MG63 (cell line): ENCODE results near the gene NETO2. TPM values are rescaled to one million over a fixed set of nuclear protein-coding genes. Genes with fewer than 3 reads are reported as not detected.
"Not testable (repeated sequence)": the region's sequence is repeated elsewhere in the genome, so short reads cannot be mapped to it uniquely, and the experiment has no call there.

ENCODE experiments used
- DNase-seq: peaks from one replicate; pipeline ENCODE4 v3.0.0-alpha.2; 2020
- H3K27me3 ChIP-seq: fragments of 250-450 bp; sonication (Bioruptor Pico); 2 replicates; pipeline ENCODE4 v1.5.1; 2020; ENCODE audit warnings: mild to moderate bottlenecking, moderate library complexity
- H3K36me3 ChIP-seq: fragments of 250-450 bp; sonication (Bioruptor Pico); 2 replicates; pipeline ENCODE4 v1.5.1; 2020; ENCODE audit warnings: mild to moderate bottlenecking, moderate library complexity
- H3K4me3 ChIP-seq: fragments of 250-450 bp; sonication (Bioruptor Pico); 2 replicates; pipeline ENCODE4 v1.5.1; 2020; ENCODE audit warnings: mild to moderate bottlenecking, moderate library complexity
- H3K9me3 ChIP-seq: fragments of 250-450 bp; sonication (Bioruptor Pico); 2 replicates; pipeline ENCODE4 v1.5.1; 2020; ENCODE audit warnings: mild to moderate bottlenecking, moderate library complexity
- total RNA-seq: library from RNA; depleted of rRNA; stranded (reverse); fragments of >200 nt; shearing (Covaris generic); gene quantifications from 2 replicates; pipeline ENCODE4 v1.2.3, GENCODE V29; 2014; ENCODE audit warnings: low replicate concordance

Gene NETO2
- total RNA-seq, 1 experiment from 2014 or later: 71.2 TPM

GRCh38 chr16:47056688-47057629, 86.8 kb downstream of the NETO2 start:
- Histone ChIP-seq H3K27me3 (no peaks in the 10 kb centered on the region), H3K36me3 (no peaks in the 10 kb centered on the region), H3K4me3 (no peak overlapping the region), H3K9me3 (no peaks in the 10 kb centered on the region)
- no peak for DNase-seq

- H3K36me3 ChIP-seq, H3K4me3 ChIP-seq, H3K27me3 ChIP-seq, DNase-seq, H3K9me3 ChIP-seq: not testable (repeated sequence)
Measured at GRCh38 chr16:47056061-47056460, 87.7 kb downstream of the NETO2 start.

GRCh38 chr16:47055136-47055885, 88.4 kb downstream of the NETO2 start:
- Histone ChIP-seq H3K9me3 (no peaks in the 10 kb centered on the region), H3K4me3 (no peak overlapping the region)
- no peak for DNase-seq

GRCh38 chr16:47054306-47054705, 89.4 kb downstream of the NETO2 start:
- DNase-seq: no peak
- no peak overlapping the region for H3K4me3 ChIP-seq
- H3K36me3 ChIP-seq: no peaks in the 10 kb centered on the region
- H3K9me3 ChIP-seq: no peaks in the 10 kb centered on the region
- no peaks in the 10 kb centered on the region for H3K27me3 ChIP-seq

More at GRCh38 chr16:47055136-47055885, 88.4 kb downstream of the NETO2 start:
- H3K27me3 ChIP-seq: no peaks in the 10 kb centered on the region
- no peaks in the 10 kb centered on the region for H3K36me3 ChIP-seq

- H3K36me3 ChIP-seq: no peaks in the 10 kb centered on the region
- no peak overlapping the region for H3K4me3 ChIP-seq
- H3K27me3 ChIP-seq: no peaks in the 10 kb centered on the region
- no peak for DNase-seq
- H3K9me3 ChIP-seq: no peaks in the 10 kb centered on the region
Measured at GRCh38 chr16:47053895-47054294, 89.8 kb downstream of the NETO2 start.

GRCh38 chr16:47052666-47053640, 90.8 kb downstream of the NETO2 start:
- H3K27me3 ChIP-seq: no peaks in the 10 kb centered on the region
- H3K4me3 ChIP-seq: no peak overlapping the region
- H3K36me3 ChIP-seq: no peaks in the 10 kb centered on the region
- DNase-seq: no peak
- H3K9me3 ChIP-seq: no peaks in the 10 kb centered on the region

GRCh38 chr16:47051031-47051430, 92.7 kb downstream of the NETO2 start:
- Histone ChIP-seq H3K9me3 (no peaks in the 10 kb centered on the region), H3K4me3 (no peak overlapping the region), H3K27me3 (no peaks in the 10 kb centered on the region), H3K36me3 (no peaks in the 10 kb centered on the region)
- no peak for DNase-seq

- Histone ChIP-seq H3K36me3 (no peaks in the 10 kb centered on the region), H3K27me3 (no peaks in the 10 kb centered on the region), H3K9me3 (no peaks in the 10 kb centered on the region), H3K4me3 (no peak overlapping the region)
- no peak for DNase-seq
Measured at GRCh38 chr16:47049901-47050583, 93.7 kb downstream of the NETO2 start.

- Histone ChIP-seq H3K9me3 (no peaks in the 10 kb centered on the region), H3K4me3 (no peak overlapping the region), H3K36me3 (no peaks in the 10 kb centered on the region), H3K27me3 (no peaks in the 10 kb centered on the region)
- no peak for DNase-seq
Measured at GRCh38 chr16:47047524-47048203, 96.1 kb downstream of the NETO2 start.

- Histone ChIP-seq H3K27me3 (no peaks in the 10 kb centered on the region), H3K4me3 (no peak overlapping the region), H3K9me3 (no peaks in the 10 kb centered on the region), H3K36me3 (no peaks in the 10 kb centered on the region)
- no peak for DNase-seq
Measured at GRCh38 chr16:47046726-47047523, 96.8 kb downstream of the NETO2 start.

GRCh38 chr16:47045459-47045858, 98.3 kb downstream of the NETO2 start:
- DNase-seq: no peak
- Histone ChIP-seq H3K27me3 (no peaks in the 10 kb centered on the region), H3K4me3 (no peak overlapping the region), H3K36me3 (no peaks in the 10 kb centered on the region), H3K9me3 (no peaks in the 10 kb centered on the region)

GRCh38 chr16:47045023-47045422, 98.7 kb downstream of the NETO2 start:
- no peaks in the 10 kb centered on the region for H3K9me3 ChIP-seq
- no peaks in the 10 kb centered on the region for H3K27me3 ChIP-seq
- H3K4me3 ChIP-seq: no peak overlapping the region
- no peaks in the 10 kb centered on the region for H3K36me3 ChIP-seq
- DNase-seq: no peak

- Histone ChIP-seq H3K4me3 (no peak overlapping the region), H3K9me3 (no peaks in the 10 kb centered on the region), H3K36me3 (no peaks in the 10 kb centered on the region), H3K27me3 (no peaks in the 10 kb centered on the region)
- DNase-seq: no peak
Measured at GRCh38 chr16:47043970-47044684, 99.6 kb downstream of the NETO2 start.

- no peaks in the 10 kb centered on the region for H3K27me3 ChIP-seq
- no peaks in the 10 kb centered on the region for H3K9me3 ChIP-seq
- no peak overlapping the region for H3K4me3 ChIP-seq
- no peak for DNase-seq
- no peaks in the 10 kb centered on the region for H3K36me3 ChIP-seq
Measured at GRCh38 chr16:47043200-47043599, 100.5 kb downstream of the NETO2 start.
